HFFc6 (cell line): ENCODE measurements around the gene PATL2. TPM values are rescaled to one million over a fixed set of nuclear protein-coding genes. Genes with fewer than 3 reads are reported as not detected.

Experiments used
- DNase-seq: peaks from one replicate; pipeline ENCODE4 v3.0.0-alpha.2; 2018
- H3K27ac Mint-ChIP-seq: 2 replicates; pipeline ENCODE4 v1.8.0; 2020; ENCODE audit warnings: mild to moderate bottlenecking, mixed read lengths
- H3K27me3 Mint-ChIP-seq: 2 replicates; pipeline ENCODE4 v1.8.0; 2021; ENCODE audit warnings: mild to moderate bottlenecking, moderate library complexity, mixed read lengths; ENCODE audit not compliant: insufficient read depth
- H3K36me3 Mint-ChIP-seq: 2 replicates; pipeline ENCODE4 v1.8.0; 2021; ENCODE audit warnings: low read depth, mixed read lengths
- H3K4me1 Mint-ChIP-seq: 2 replicates; pipeline ENCODE4 v1.8.0; 2020; ENCODE audit warnings: low read depth, mixed read lengths
- H3K4me3 Mint-ChIP-seq: 2 replicates; pipeline ENCODE4 v1.8.0; 2020; ENCODE audit warnings: mild to moderate bottlenecking, moderate library complexity, mixed read lengths
- H3K9me3 Mint-ChIP-seq: 2 replicates; pipeline ENCODE4 v1.8.0; 2020; ENCODE audit warnings: mild to moderate bottlenecking, mixed read lengths
- CTCF ChIP-seq: fragments of 200-600 bp; sonication (generic); IDR thresholded peaks from 2 replicates; pipeline ENCODE4 v1.5.0; 2021; ENCODE audit warnings: antibody characterized with exemption, mild to moderate bottlenecking
- total RNA-seq, 6 experiments: library from RNA; stranded (reverse); fragmentation: NEBNext Ultra II Directional; extraction: Animal tissue kit (Norgen Biotek cat#: 25700); gene quantifications; 2 replicates in 1 of 6; 3 replicates in 5 of 6; pipeline ENCODE4 v1.2.3, GENCODE V29; 2021

PATL2 gene
- total RNA-seq, 6 experiments from 2014 or later, result 0.10 to 0.18 (median 0.10) TPM; not detected in 3

- Mint-ChIP-seq H3K27ac (no peak overlapping the region), H3K27me3 (no peaks in the 10 kb centered on the region), H3K9me3 (no peaks in the 10 kb centered on the region), H3K4me3 (no peak overlapping the region), H3K36me3 (peaks cover 22% of the 10 kb centered on the region), H3K4me1 (peaks cover 5% of the 10 kb centered on the region; the same call in 1 of the 2 replicates)
- no peak for DNase-seq
- no peak for TF ChIP-seq CTCF
Measured at GRCh38 chr15:44656298-44656697, 54.8 kb downstream of the PATL2 start.

GRCh38 chr15:44654858-44655257 is 56.3 kb downstream of the PATL2 start:
- Mint-ChIP-seq H3K27ac (no peak overlapping the region; the same call in 1 of the 2 replicates), H3K4me1 (no peaks in the 10 kb centered on the region), H3K9me3 (no peaks in the 10 kb centered on the region), H3K36me3 (peaks cover 25% of the 10 kb centered on the region), H3K4me3 (no peak overlapping the region), H3K27me3 (no peaks in the 10 kb centered on the region)
- DNase-seq, result peak; percentile 25
- no peak for TF ChIP-seq CTCF

- TF ChIP-seq CTCF, result no peak
- Mint-ChIP-seq H3K27ac (no peak overlapping the region), H3K4me3 (no peak overlapping the region), H3K9me3 (peaks cover 6% of the 10 kb centered on the region; the same call in 1 of the 2 replicates), H3K4me1 (peaks cover 8% of the 10 kb centered on the region), H3K36me3 (peaks cover 37% of the 10 kb centered on the region), H3K27me3 (no peaks in the 10 kb centered on the region)
- no peak for DNase-seq
Measured at GRCh38 chr15:44647637-44648036, 63.5 kb downstream of the PATL2 start.

- H3K9me3 Mint-ChIP-seq, result peaks cover 6% of the 10 kb centered on the region; the same call in 1 of the 2 replicates
Measured at GRCh38 chr15:44647036-44647435, 64.1 kb downstream of the PATL2 start.

GRCh38 chr15:44646460-44646859 is 64.7 kb downstream of the PATL2 start:
- Mint-ChIP-seq H3K27ac (no peak overlapping the region), H3K36me3 (peaks cover 36% of the 10 kb centered on the region), H3K4me3 (no peak overlapping the region), H3K9me3 (peaks cover 6% of the 10 kb centered on the region; the same call in 1 of the 2 replicates), H3K4me1 (peaks cover 8% of the 10 kb centered on the region), H3K27me3 (no peaks in the 10 kb centered on the region)
- DNase-seq, result no peak
- TF ChIP-seq CTCF, result no peak

More at GRCh38 chr15:44647036-44647435, 64.1 kb downstream of the PATL2 start:
- Mint-ChIP-seq H3K27me3 (no peaks in the 10 kb centered on the region), H3K4me3 (no peak overlapping the region), H3K36me3 (peaks cover 37% of the 10 kb centered on the region), H3K4me1 (peaks cover 8% of the 10 kb centered on the region), H3K27ac (no peak overlapping the region)
- no peak for TF ChIP-seq CTCF
- no peak for DNase-seq

- no peak for DNase-seq
- Mint-ChIP-seq H3K27me3 (no peaks in the 10 kb centered on the region), H3K36me3 (peaks cover 32% of the 10 kb centered on the region), H3K27ac (no peak overlapping the region; the same call in 1 of the 2 replicates), H3K4me1 (peaks cover 8% of the 10 kb centered on the region), H3K9me3 (peaks cover 6% of the 10 kb centered on the region; the same call in 1 of the 2 replicates), H3K4me3 (no peak overlapping the region)
- TF ChIP-seq CTCF, result no peak
Measured at GRCh38 chr15:44641651-44642050, 69.5 kb downstream of the PATL2 start.
